HepG2 (cell line): ENCODE measurements around the gene MYO10. TPM values are rescaled to one million over a fixed set of nuclear protein-coding genes. Genes with fewer than 3 reads are reported as not detected.
"Not testable (repeated sequence)": the region's sequence is repeated elsewhere in the genome, so short reads cannot be mapped to it uniquely, and the experiment has no call there.

Experiments used
- ATAC-seq: fragments of 200-7000 bp; cut with Tn5 transposase; 3 replicates; pipeline ENCODE4 v1.9.1; 2020; ENCODE audit warnings: mild to moderate bottlenecking, moderate library complexity
- BruUV-seq: library from RNA; stranded (reverse); fragments of 400-500 nt; replicated peaks from 2 replicates; lab custom pipeline; 2021; lab: Mats Ljungman, UMichigan
- CTCF ChIA-PET: fragments of 300-600 bp; formaldehyde crosslinking; extraction: SDS; loops from one replicate; lab custom pipeline; 2021; ENCODE audit warnings: low total read pairs, inconsistent platforms, low intra/inter-chr PET ratio; lab: Yijun Ruan, JAX
- POLR2A ChIA-PET: fragments of 350-600 bp; sonication (Branson Sonifier 250); formaldehyde crosslinking; loops from one replicate; lab custom pipeline; 2020; ENCODE audit warnings: antibody characterized with exemption, inconsistent platforms; lab: Yijun Ruan, JAX
- DNase-seq: peaks from one replicate; pipeline ENCODE4 v3.0.0-alpha.2; 2015; ENCODE audit warnings: low spot score
- FAIRE-seq: peaks from 3 replicates; lab custom pipeline; 2011; peaks lifted over from hg19 to GRCh38; lab: Jason Lieb, UNC
- H2AFZ ChIP-seq: one replicate; pipeline ENCODE4 v1.6.1; 2011; ENCODE audit warnings: low read length, inconsistent platforms
- H3K27ac ChIP-seq: fragments of 300-600 bp; 3 replicates; pipeline ENCODE4 v1.8.0; 2011; ENCODE audit warnings: mixed run types, mild to moderate bottlenecking, mixed read lengths, low read length, inconsistent platforms; ENCODE audit not compliant: insufficient read depth; ENCODE audit errors: extremely low read length
- H3K27me3 ChIP-seq, 2 experiments: fragments of 200-600 bp in 1 of 2; 2 replicates in 1 of 2; 3 replicates in 1 of 2; pipeline versions ENCODE4 v1.6.0 to v1.8.0; 2011; ENCODE audit warnings: low read length in 2 of 2, mild to moderate bottlenecking in 2 of 2, moderate library complexity in 2 of 2, inconsistent platforms in 1 of 2; ENCODE audit not compliant: insufficient read depth in 2 of 2, control insufficient read depth in 1 of 2
- H3K36me3 ChIP-seq, 2 experiments: fragments of 200-600 bp in 1 of 2; replicated peaks in 1 of 2; 2 replicates in 1 of 2; 3 replicates in 1 of 2; pipeline versions ENCODE4 v1.5.1 to v1.8.0; 2011; ENCODE audit warnings: low read length in 2 of 2, inconsistent platforms in 1 of 2; ENCODE audit not compliant: insufficient read depth in 2 of 2, control insufficient read depth in 1 of 2
- H3K4me1 ChIP-seq: 2 replicates; pipeline ENCODE4 v1.5.1; 2012; ENCODE audit warnings: low read length, inconsistent platforms; ENCODE audit not compliant: insufficient read depth
- H3K4me2 ChIP-seq: 2 replicates; pipeline ENCODE4 v1.6.0; 2011; ENCODE audit warnings: low read depth, low read length, inconsistent platforms
- H3K4me3 ChIP-seq, 3 experiments: fragments of 200-600 bp in 1 of 3; sonication (generic), shearing (Covaris generic) in 1 of 3; replicated peaks in 1 of 3; 2 replicates each; pipeline ENCODE4 v1.5.1; 2011 to 2016; ENCODE audit warnings: low read length in 3 of 3, inconsistent platforms in 2 of 3, low read depth in 2 of 3, mild to moderate bottlenecking in 2 of 3, control low read depth in 1 of 3, mixed read lengths in 1 of 3; ENCODE audit not compliant: insufficient read depth in 1 of 3
- H3K79me2 ChIP-seq: one replicate; pipeline ENCODE4 v1.6.1; 2011; ENCODE audit warnings: low read length, inconsistent platforms; ENCODE audit not compliant: insufficient read depth
- H3K9ac ChIP-seq: 2 replicates; pipeline ENCODE4 v1.6.0; 2011; ENCODE audit warnings: mild to moderate bottlenecking, low read depth, low read length, inconsistent platforms; ENCODE audit not compliant: insufficient read depth
- H3K9me3 ChIP-seq: 2 replicates; pipeline ENCODE4 v1.5.1; 2012; ENCODE audit warnings: mild to moderate bottlenecking, low read length
- H4K20me1 ChIP-seq: 2 replicates; pipeline ENCODE4 v1.6.0; 2011; ENCODE audit warnings: inconsistent platforms, mild to moderate bottlenecking, low read length, moderate library complexity; ENCODE audit not compliant: insufficient read depth
- CEBPG ChIP-seq: IDR thresholded peaks from 2 replicates; pipeline ENCODE4 v1.6.1; 2016
- JUND ChIP-seq: sonication (generic); formaldehyde crosslinking; IDR thresholded peaks from 2 replicates; pipeline ENCODE4 v1.8.0; 2022; ENCODE audit warnings: mild to moderate bottlenecking, missing genetic modification reagents
- KAT7 ChIP-seq: IDR thresholded peaks from 2 replicates; pipeline ENCODE4 v1.6.1; 2018; ENCODE audit warnings: borderline replicate concordance, missing compliant biosample characterization
- SMYD3 ChIP-seq: sonication (generic); formaldehyde crosslinking; IDR thresholded peaks from 2 replicates; pipeline ENCODE4 v1.8.1; 2023; ENCODE audit warnings: mild to moderate bottlenecking, missing genetic modification reagents
- ZNF3 ChIP-seq: IDR thresholded peaks from 2 replicates; pipeline ENCODE4 v1.7.0; 2017; ENCODE audit warnings: inconsistent platforms
- ZNF460 ChIP-seq: sonication (generic); formaldehyde crosslinking; IDR thresholded peaks from 2 replicates; pipeline ENCODE4 v1.5.1; 2020; ENCODE audit warnings: missing genetic modification reagents, mild to moderate bottlenecking, borderline replicate concordance
- WGBS: methylation state at CpG from one replicate; pipeline ENCODE4 v1.1.6; 2017; ENCODE audit warnings: low lambda C conversion rate; 5-methylcytosine and 5-hydroxymethylcytosine counted together
- in situ Hi-C: cut with HindIII; loops from 2 replicates; pipeline ENCODE4 v1.10.0; 2017; ENCODE audit warnings: low pct_unique_long_range_greater_than_20kb; ENCODE audit not compliant: extremely low pct_ligation_motif_present
- intact Hi-C: fragments of 100-400 bp; cut with micrococcal nuclease; formaldehyde crosslinking; loops from one replicate; pipeline ENCODE4 v1.10.0; 2022; ENCODE audit not compliant: unreplicated experiment
- polyA plus RNA-seq, 8 experiments: library from polyadenylated mRNA; depleted of rRNA in 3 of 8; stranded (reverse) in 7 of 8; unstranded in 1 of 8; fragments of >200 nt; fragmentation: Illumina TruSeq in 4 of 8; extraction: Trizol in 4 of 8; gene quantifications; 2 replicates each; pipeline versions ENCODE4 v1.2.1 to v1.2.3, GENCODE V29; 2011 to 2016; ENCODE audit warnings: low read depth in 4 of 8, missing spikeins in 1 of 8, mixed read lengths in 1 of 8; ENCODE audit not compliant: insufficient read depth in 1 of 8
- total RNA-seq, 5 experiments: library from RNA; depleted of rRNA; stranded (reverse); fragments of >200 nt; fragmentation: Illumina TruSeq; extraction: Trizol; gene quantifications; 2 replicates each; pipeline ENCODE4 v1.2.3, GENCODE V29; 2016; ENCODE audit warnings: low read depth in 1 of 5
- TF ChIP-seq, protein P1 (sequence below): sonication (generic); formaldehyde crosslinking; IDR thresholded peaks from 2 replicates; pipeline ENCODE4 v1.8.1; 2022; ENCODE audit warnings: mild to moderate bottlenecking, missing genetic modification reagents
- TF ChIP-seq, protein P2 (sequence below): sonication (generic); formaldehyde crosslinking; conservative IDR thresholded peaks from 2 replicates; pipeline ENCODE4 v1.8.0; 2022; ENCODE audit warnings: mild to moderate bottlenecking, moderate library complexity, missing genetic modification reagents
- TF ChIP-seq, protein P3 (sequence below): sonication (generic); formaldehyde crosslinking; conservative IDR thresholded peaks from 2 replicates; pipeline ENCODE4 v1.8.1; 2023; ENCODE audit warnings: missing genetic modification reagents
- TF ChIP-seq, protein P4 (sequence below): sonication (generic); formaldehyde crosslinking; IDR thresholded peaks from 2 replicates; pipeline ENCODE4 v1.5.0; 2020; ENCODE audit warnings: mild to moderate bottlenecking, missing genetic modification reagents, borderline replicate concordance
- TF ChIP-seq, protein P5 (sequence below): sonication (generic); formaldehyde crosslinking; IDR thresholded peaks from 2 replicates; pipeline ENCODE4 v1.5.0; 2020; ENCODE audit warnings: mild to moderate bottlenecking, missing genetic modification reagents

MYO10 gene
- total and polyA plus RNA-seq, 2 of the 13 experiments (the other 11 are each of a cell fraction or from before 2014, with no cell fraction given) = 4.5 to 14.0 TPM

DNA sequence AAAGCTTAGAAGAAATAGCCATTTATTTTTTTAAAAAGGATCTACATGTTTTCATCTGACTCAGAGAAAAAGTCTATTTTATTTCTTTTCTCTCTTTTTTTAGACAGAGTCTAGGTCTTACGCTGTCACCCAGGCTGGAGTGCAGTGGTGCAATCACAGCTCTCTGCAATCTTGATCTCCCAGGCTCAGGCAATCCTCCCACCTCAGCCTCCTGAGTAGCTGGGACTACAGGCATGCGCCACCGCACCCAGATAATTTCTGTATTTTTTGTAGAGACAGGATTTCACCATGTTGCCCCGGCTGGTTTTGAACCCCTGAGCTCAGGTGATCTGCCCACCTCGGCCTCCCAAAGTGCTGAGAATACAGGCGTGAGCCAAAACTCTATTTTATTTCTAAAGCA is 178.5 kb downstream of the MYO10 start:
- H3K4me3 ChIP-seq = peak overlapping the region; percentile 39 to 52 (median 47); a peak in 5 of 6 replicates
- CTCF ChIA-PET, H3K36me3 ChIP-seq, H3K9me3 ChIP-seq, H4K20me1 ChIP-seq, H3K79me2 ChIP-seq, FAIRE-seq, H3K27me3 ChIP-seq, BruUV-seq, in situ Hi-C loops: not testable (repeated sequence)
- intact Hi-C loops = loop anchor here (5.0 kb wide), 1 partner anchor 35 kb away; no protein-coding TSS in a partner anchor
- POLR2A ChIA-PET = interaction anchor here (0.9 to 5.2 kb wide), 8 partner anchors 10 to 36 kb away, joined by 3 to 91 read pairs (median 6); no protein-coding TSS in a partner anchor
- H3K27ac ChIP-seq = peak overlapping the region; percentile 86
- peak overlapping the region; percentile 49 for H3K9ac ChIP-seq
- H2AFZ ChIP-seq = peak overlapping the region; percentile 39
- DNase-seq (peak; percentile 36), ATAC-seq (peak; percentile 83)
- under 1% methylated on average over 6 of the region's 6 CpGs for WGBS
- TF ChIP-seq ZNF460 = 0 out of 2 replicates have a peak, but pooled peaks have one; percentile 5
- TF ChIP-seq, protein P1, sequence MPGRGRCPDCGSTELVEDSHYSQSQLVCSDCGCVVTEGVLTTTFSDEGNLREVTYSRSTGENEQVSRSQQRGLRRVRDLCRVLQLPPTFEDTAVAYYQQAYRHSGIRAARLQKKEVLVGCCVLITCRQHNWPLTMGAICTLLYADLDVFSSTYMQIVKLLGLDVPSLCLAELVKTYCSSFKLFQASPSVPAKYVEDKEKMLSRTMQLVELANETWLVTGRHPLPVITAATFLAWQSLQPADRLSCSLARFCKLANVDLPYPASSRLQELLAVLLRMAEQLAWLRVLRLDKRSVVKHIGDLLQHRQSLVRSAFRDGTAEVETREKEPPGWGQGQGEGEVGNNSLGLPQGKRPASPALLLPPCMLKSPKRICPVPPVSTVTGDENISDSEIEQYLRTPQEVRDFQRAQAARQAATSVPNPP (CRISPR knock-in tag) = peak; percentile 21; the same call in 1 of the 2 replicates
- peak; percentile 38; the same call in 1 of the 2 replicates for TF ChIP-seq CEBPG (CRISPR knock-in tag)
- TF ChIP-seq SMYD3 (CRISPR knock-in tag) = 0 out of 2 replicates have a peak, but pooled peaks have one; percentile 21
- TF ChIP-seq, protein P2, sequence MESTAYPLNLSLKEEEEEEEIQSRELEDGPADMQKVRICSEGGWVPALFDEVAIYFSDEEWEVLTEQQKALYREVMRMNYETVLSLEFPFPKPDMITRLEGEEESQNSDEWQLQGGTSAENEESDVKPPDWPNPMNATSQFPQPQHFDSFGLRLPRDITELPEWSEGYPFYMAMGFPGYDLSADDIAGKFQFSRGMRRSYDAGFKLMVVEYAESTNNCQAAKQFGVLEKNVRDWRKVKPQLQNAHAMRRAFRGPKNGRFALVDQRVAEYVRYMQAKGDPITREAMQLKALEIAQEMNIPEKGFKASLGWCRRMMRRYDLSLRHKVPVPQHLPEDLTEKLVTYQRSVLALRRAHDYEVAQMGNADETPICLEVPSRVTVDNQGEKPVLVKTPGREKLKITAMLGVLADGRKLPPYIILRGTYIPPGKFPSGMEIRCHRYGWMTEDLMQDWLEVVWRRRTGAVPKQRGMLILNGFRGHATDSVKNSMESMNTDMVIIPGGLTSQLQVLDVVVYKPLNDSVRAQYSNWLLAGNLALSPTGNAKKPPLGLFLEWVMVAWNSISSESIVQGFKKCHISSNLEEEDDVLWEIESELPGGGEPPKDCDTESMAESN (CRISPR knock-in tag) = 0 out of 2 replicates have a peak, but pooled peaks have one; percentile 22
- TF ChIP-seq, protein P3, sequence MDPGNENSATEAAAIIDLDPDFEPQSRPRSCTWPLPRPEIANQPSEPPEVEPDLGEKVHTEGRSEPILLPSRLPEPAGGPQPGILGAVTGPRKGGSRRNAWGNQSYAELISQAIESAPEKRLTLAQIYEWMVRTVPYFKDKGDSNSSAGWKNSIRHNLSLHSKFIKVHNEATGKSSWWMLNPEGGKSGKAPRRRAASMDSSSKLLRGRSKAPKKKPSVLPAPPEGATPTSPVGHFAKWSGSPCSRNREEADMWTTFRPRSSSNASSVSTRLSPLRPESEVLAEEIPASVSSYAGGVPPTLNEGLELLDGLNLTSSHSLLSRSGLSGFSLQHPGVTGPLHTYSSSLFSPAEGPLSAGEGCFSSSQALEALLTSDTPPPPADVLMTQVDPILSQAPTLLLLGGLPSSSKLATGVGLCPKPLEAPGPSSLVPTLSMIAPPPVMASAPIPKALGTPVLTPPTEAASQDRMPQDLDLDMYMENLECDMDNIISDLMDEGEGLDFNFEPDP = 0 out of 2 replicates have a peak, but pooled peaks have one; percentile 17
- TF ChIP-seq JUND (CRISPR knock-in tag) = 0 out of 2 replicates have a peak, but pooled peaks have one; percentile 5
- TF ChIP-seq, protein P4, sequence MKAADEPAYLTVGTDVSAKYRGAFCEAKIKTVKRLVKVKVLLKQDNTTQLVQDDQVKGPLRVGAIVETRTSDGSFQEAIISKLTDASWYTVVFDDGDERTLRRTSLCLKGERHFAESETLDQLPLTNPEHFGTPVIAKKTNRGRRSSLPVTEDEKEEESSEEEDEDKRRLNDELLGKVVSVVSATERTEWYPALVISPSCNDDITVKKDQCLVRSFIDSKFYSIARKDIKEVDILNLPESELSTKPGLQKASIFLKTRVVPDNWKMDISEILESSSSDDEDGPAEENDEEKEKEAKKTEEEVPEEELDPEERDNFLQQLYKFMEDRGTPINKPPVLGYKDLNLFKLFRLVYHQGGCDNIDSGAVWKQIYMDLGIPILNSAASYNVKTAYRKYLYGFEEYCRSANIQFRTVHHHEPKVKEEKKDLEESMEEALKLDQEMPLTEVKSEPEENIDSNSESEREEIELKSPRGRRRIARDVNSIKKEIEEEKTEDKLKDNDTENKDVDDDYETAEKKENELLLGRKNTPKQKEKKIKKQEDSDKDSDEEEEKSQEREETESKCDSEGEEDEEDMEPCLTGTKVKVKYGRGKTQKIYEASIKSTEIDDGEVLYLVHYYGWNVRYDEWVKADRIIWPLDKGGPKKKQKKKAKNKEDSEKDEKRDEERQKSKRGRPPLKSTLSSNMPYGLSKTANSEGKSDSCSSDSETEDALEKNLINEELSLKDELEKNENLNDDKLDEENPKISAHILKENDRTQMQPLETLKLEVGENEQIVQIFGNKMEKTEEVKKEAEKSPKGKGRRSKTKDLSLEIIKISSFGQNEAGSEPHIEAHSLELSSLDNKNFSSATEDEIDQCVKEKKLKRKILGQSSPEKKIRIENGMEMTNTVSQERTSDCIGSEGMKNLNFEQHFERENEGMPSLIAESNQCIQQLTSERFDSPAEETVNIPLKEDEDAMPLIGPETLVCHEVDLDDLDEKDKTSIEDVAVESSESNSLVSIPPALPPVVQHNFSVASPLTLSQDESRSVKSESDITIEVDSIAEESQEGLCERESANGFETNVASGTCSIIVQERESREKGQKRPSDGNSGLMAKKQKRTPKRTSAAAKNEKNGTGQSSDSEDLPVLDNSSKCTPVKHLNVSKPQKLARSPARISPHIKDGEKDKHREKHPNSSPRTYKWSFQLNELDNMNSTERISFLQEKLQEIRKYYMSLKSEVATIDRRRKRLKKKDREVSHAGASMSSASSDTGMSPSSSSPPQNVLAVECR (CRISPR knock-in tag) = peak; percentile 18; the same call in 1 of the 2 replicates
- 0 out of 2 replicates have a peak, but pooled peaks have one; percentile 14 for TF ChIP-seq KAT7 (CRISPR knock-in tag)
- TF ChIP-seq ZNF3 (CRISPR knock-in tag) = peak; percentile 65; the same call in 1 of the 2 replicates
- TF ChIP-seq, protein P5, sequence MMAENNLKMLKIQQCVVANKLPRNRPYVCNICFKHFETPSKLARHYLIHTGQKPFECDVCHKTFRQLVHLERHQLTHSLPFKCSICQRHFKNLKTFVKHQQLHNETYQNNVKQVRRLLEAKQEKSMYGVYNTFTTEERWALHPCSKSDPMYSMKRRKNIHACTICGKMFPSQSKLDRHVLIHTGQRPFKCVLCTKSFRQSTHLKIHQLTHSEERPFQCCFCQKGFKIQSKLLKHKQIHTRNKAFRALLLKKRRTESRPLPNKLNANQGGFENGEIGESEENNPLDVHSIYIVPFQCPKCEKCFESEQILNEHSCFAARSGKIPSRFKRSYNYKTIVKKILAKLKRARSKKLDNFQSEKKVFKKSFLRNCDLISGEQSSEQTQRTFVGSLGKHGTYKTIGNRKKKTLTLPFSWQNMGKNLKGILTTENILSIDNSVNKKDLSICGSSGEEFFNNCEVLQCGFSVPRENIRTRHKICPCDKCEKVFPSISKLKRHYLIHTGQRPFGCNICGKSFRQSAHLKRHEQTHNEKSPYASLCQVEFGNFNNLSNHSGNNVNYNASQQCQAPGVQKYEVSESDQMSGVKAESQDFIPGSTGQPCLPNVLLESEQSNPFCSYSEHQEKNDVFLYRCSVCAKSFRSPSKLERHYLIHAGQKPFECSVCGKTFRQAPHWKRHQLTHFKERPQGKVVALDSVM (CRISPR knock-in tag) = peak; percentile 81
- H3K4me1 ChIP-seq = peaks cover 32% of the 10 kb centered on the region
- H3K4me2 ChIP-seq = peak overlapping the region; percentile 68
